Activated CD4-positive, alpha-beta T cell treated with anti-CD3 and anti-CD28 coated beads, Interleukin-2, amount 50 U/mL, for 48 hours (primary cell): ENCODE measurements around the gene LTBP1.
A peak's percentile ranks its signal among the peaks of the same experiment; 100 is the strongest.

Experiments
- DNase-seq, 2 experiments: peaks; one replicate each; pipeline ENCODE4 v3.0.0-alpha.2; 2020

LTBP1 gene

GRCh38 chr2:33278245-33278943 is 331.6 kb downstream of the LTBP1 start:
- no peak for DNase-seq

- no peak for DNase-seq
Measured at GRCh38 chr2:33284287-33284686, 337.5 kb downstream of the LTBP1 start.

GRCh38 chr2:33287507-33288005 is 340.8 kb downstream of the LTBP1 start:
- no peak for DNase-seq

GRCh38 chr2:33288011-33288410 is 341.3 kb downstream of the LTBP1 start:
- no peak for DNase-seq

- no peak for DNase-seq
Measured at GRCh38 chr2:33289961-33290360, 343.2 kb downstream of the LTBP1 start.

- DNase-seq: no peak
Measured at GRCh38 chr2:33291278-33292013, 344.7 kb downstream of the LTBP1 start.

- no peak for DNase-seq
Measured at GRCh38 chr2:33292063-33292462, 345.3 kb downstream of the LTBP1 start.

GRCh38 chr2:33292981-33293595 is 346.3 kb downstream of the LTBP1 start:
- DNase-seq: no peak

GRCh38 chr2:33298233-33298632 is 351.5 kb downstream of the LTBP1 start:
- no peak for DNase-seq

- no peak for DNase-seq
Measured at GRCh38 chr2:33301355-33301754, 354.6 kb downstream of the LTBP1 start.

GRCh38 chr2:33302348-33302747 is 355.6 kb downstream of the LTBP1 start:
- DNase-seq: no peak

- DNase-seq: no peak
Measured at GRCh38 chr2:33304032-33304864, 357.5 kb downstream of the LTBP1 start.

- DNase-seq: no peak
Measured at GRCh38 chr2:33307659-33308270, 361.0 kb downstream of the LTBP1 start.

GRCh38 chr2:33312355-33312754 is 365.6 kb downstream of the LTBP1 start:
- no peak for DNase-seq

- no peak for DNase-seq
Measured at GRCh38 chr2:33313039-33313438, 366.3 kb downstream of the LTBP1 start.

- DNase-seq: no peak
Measured at GRCh38 chr2:33314541-33314940, 367.8 kb downstream of the LTBP1 start.

GRCh38 chr2:33316328-33316727 is 369.6 kb downstream of the LTBP1 start:
- no peak for DNase-seq

- no peak for DNase-seq
Measured at GRCh38 chr2:33317369-33318007, 370.7 kb downstream of the LTBP1 start.

GRCh38 chr2:33318456-33318855 is 371.7 kb downstream of the LTBP1 start:
- no peak for DNase-seq

GRCh38 chr2:33320573-33320972 is 373.8 kb downstream of the LTBP1 start:
- no peak for DNase-seq

GRCh38 chr2:33321236-33321771 is 374.6 kb downstream of the LTBP1 start:
- peak; percentile 36 to 49 for DNase-seq
